Ovary (tissue), 1 donor: ENCODE results near the gene LMOD1.

Experiments
- EP300 ChIP-seq: sonication (generic); formaldehyde crosslinking; IDR thresholded peaks from one replicate; pipeline ENCODE4 v1.6.1; 2017; ENCODE audit warnings: antibody characterized with exemption
- POLR2A ChIP-seq: fragments of 450-650 bp; IDR thresholded peaks from one replicate; pipeline ENCODE4 v1.6.1; 2017; ENCODE audit warnings: antibody characterized with exemption, mild to moderate bottlenecking, moderate library complexity

DNA sequence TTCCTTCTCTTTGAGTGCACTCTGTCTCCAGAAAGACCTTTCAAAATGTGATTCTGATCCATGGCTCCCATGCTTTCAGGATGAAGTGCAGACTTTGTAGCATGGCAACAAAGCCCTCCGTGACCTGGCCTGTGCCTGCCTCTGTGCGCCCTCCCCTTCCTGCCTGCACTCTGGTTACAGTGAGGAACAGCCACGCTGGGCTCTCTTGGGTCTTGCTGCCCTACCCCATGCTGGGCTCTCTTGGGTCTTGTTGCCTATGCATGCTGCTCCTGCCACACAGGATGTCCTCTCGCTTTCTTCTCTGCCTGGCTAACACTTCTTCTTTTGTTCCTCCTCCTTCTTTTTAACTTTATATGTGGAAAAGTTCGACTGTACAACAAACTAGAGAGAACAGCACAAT, 28.0 kb downstream of the LMOD1 start:
- TF ChIP-seq EP300: no peak
- TF ChIP-seq POLR2A: no peak
